IMR-90 (cell line): Measurements from ENCODE around the gene RND1. TPM values are rescaled to one million over a fixed set of nuclear protein-coding genes. Genes with fewer than 3 reads are reported as not detected.

Experiments used
- ATAC-seq: fragments of 200-7000 bp; cut with Tn5 transposase; 2 replicates; pipeline ENCODE4 v1.9.1; 2020; ENCODE audit warnings: low read depth, mild to moderate bottlenecking, moderate library complexity
- BruUV-seq: library from RNA; stranded (reverse); fragments of 400-500 nt; replicated peaks from 2 replicates; lab custom pipeline; 2021; lab: Mats Ljungman, UMichigan
- CTCF ChIA-PET: fragments of 300-600 bp; formaldehyde crosslinking; extraction: SDS; loops from one replicate; lab custom pipeline; 2021; ENCODE audit warnings: antibody characterized with exemption; lab: Yijun Ruan, JAX
- POLR2A ChIA-PET: fragments of 300-600 bp; sonication (Branson Sonifier 250); formaldehyde crosslinking; loops from one replicate; lab custom pipeline; 2022; ENCODE audit warnings: antibody characterized with exemption; ENCODE audit not compliant: unreplicated experiment; lab: Charles Lee
- DNase-seq: peaks from one replicate; pipeline ENCODE4 v3.0.0; 2013
- H2AFZ ChIP-seq: replicated peaks from 2 replicates; pipeline ENCODE3; 2013; ENCODE audit warnings: low read length, mild to moderate bottlenecking; ENCODE audit not compliant: poor library complexity
- H2AK5ac ChIP-seq: 2 replicates; pipeline ENCODE4 v1.6.1; 2013; ENCODE audit warnings: low read depth, low read length, inconsistent platforms
- H2AK9ac ChIP-seq: replicated peaks from 2 replicates; pipeline ENCODE3; 2013; ENCODE audit warnings: mild to moderate bottlenecking, low read depth, low read length, moderate library complexity; ENCODE audit not compliant: poor library complexity
- H2BK120ac ChIP-seq: 2 replicates; pipeline ENCODE4 v1.6.1; 2013; ENCODE audit warnings: low read depth, low read length, inconsistent platforms
- H2BK15ac ChIP-seq: 3 replicates; pipeline ENCODE4 v1.6.1; 2013; ENCODE audit warnings: low read depth, low read length, inconsistent platforms
- H2BK20ac ChIP-seq: 2 replicates; pipeline ENCODE4 v1.6.1; 2013; ENCODE audit warnings: low read depth, mild to moderate bottlenecking, inconsistent platforms, low read length, moderate library complexity
- H2BK5ac ChIP-seq: 2 replicates; pipeline ENCODE4 v1.6.1; 2013; ENCODE audit warnings: mild to moderate bottlenecking, low read depth, low read length, inconsistent platforms; ENCODE audit not compliant: poor library complexity, severe bottlenecking
- H3K14ac ChIP-seq: replicated peaks from 2 replicates; pipeline ENCODE4 v1.6.1; 2013; ENCODE audit warnings: low read depth, low read length, inconsistent platforms
- H3K18ac ChIP-seq: 2 replicates; pipeline ENCODE4 v1.6.1; 2013; ENCODE audit warnings: low read depth, low read length, control low read depth
- H3K23ac ChIP-seq: 2 replicates; pipeline ENCODE4 v1.6.1; 2013; ENCODE audit warnings: low read depth, low read length, inconsistent platforms
- H3K27ac ChIP-seq: 2 replicates; pipeline ENCODE4 v1.5.1; 2013; ENCODE audit warnings: mild to moderate bottlenecking, control low read depth, low read length; ENCODE audit not compliant: insufficient read depth
- H3K27me3 ChIP-seq: 2 replicates; pipeline ENCODE4 v1.6.1; 2013; ENCODE audit warnings: low read length; ENCODE audit not compliant: control insufficient read depth, insufficient read depth
- H3K36me3 ChIP-seq: 2 replicates; pipeline ENCODE4 v1.6.1; 2013; ENCODE audit warnings: low read length, mixed read lengths; ENCODE audit not compliant: control insufficient read depth, insufficient read depth
- H3K4ac ChIP-seq: 2 replicates; pipeline ENCODE4 v1.6.1; 2013; ENCODE audit warnings: low read depth, low read length, inconsistent platforms
- H3K4me1 ChIP-seq: 2 replicates; pipeline ENCODE4 v1.6.1; 2013; ENCODE audit warnings: low read length, mixed read lengths; ENCODE audit not compliant: control insufficient read depth, insufficient read depth
- H3K4me2 ChIP-seq: 2 replicates; pipeline ENCODE4 v1.6.1; 2013; ENCODE audit warnings: low read depth, mild to moderate bottlenecking, control low read depth, low read length, moderate library complexity
- H3K4me3 ChIP-seq: 2 replicates; pipeline ENCODE4 v1.5.1; 2013; ENCODE audit warnings: low read depth, mild to moderate bottlenecking, control low read depth, low read length, moderate library complexity; ENCODE audit not compliant: insufficient read depth
- H3K56ac ChIP-seq: 2 replicates; pipeline ENCODE4 v1.6.1; 2013; ENCODE audit warnings: low read length, inconsistent platforms; ENCODE audit not compliant: insufficient read depth; ENCODE audit errors: extremely low read depth
- H3K79me1 ChIP-seq, 2 experiments: 2 replicates each; pipeline ENCODE4 v1.6.1; 2013; ENCODE audit warnings: low read length in 2 of 2, inconsistent platforms in 1 of 2, low read depth in 1 of 2
- H3K9ac ChIP-seq: 2 replicates; pipeline ENCODE4 v1.6.1; 2013; ENCODE audit warnings: low read depth, low read length, control low read depth
- H3K9me1 ChIP-seq: 2 replicates; pipeline ENCODE4 v1.6.1; 2013; ENCODE audit warnings: low read length, inconsistent platforms; ENCODE audit not compliant: insufficient read depth
- H3K9me3 ChIP-seq: 2 replicates; pipeline ENCODE4 v1.6.1; 2013; ENCODE audit warnings: low read length; ENCODE audit not compliant: control insufficient read depth, insufficient read depth
- H4K20me1 ChIP-seq: 2 replicates; pipeline ENCODE4 v1.6.1; 2013; ENCODE audit warnings: low read length, inconsistent platforms; ENCODE audit not compliant: insufficient read depth
- H4K5ac ChIP-seq: 2 replicates; pipeline ENCODE4 v1.6.1; 2013; ENCODE audit warnings: mild to moderate bottlenecking, low read depth, low read length, control low read depth
- H4K8ac ChIP-seq, 2 experiments: 2 replicates each; pipeline ENCODE4 v1.6.1; 2013; ENCODE audit warnings: low read depth in 2 of 2, low read length in 2 of 2, control low read depth in 1 of 2, inconsistent platforms in 1 of 2
- H4K91ac ChIP-seq: 2 replicates; pipeline ENCODE4 v1.6.1; 2013; ENCODE audit warnings: low read depth, low read length, inconsistent platforms; ENCODE audit not compliant: insufficient read depth
- CEBPB ChIP-seq: IDR thresholded peaks from 2 replicates; pipeline ENCODE4 v1.6.1; 2012; ENCODE audit warnings: low read depth, low read length, improper control_type of control experiment
- FOS ChIP-seq: fragments of 150-350 bp; IDR thresholded peaks from 2 replicates; pipeline ENCODE4 v1.6.1; 2016; ENCODE audit warnings: low read depth, low read length
- WGBS, 2 experiments: methylation state at CpG; one replicate each; pipeline versions ENCODE4 v1.1.5 to v1.1.7; 2013; ENCODE audit warnings: missing lambda C conversion rate in 2 of 2; ENCODE audit not compliant: insufficient read length in 1 of 2; ENCODE audit errors: extremely low coverage in 2 of 2; 5-methylcytosine and 5-hydroxymethylcytosine counted together
- dilution Hi-C: fragments of 300-500 bp; cut with HindIII; formaldehyde crosslinking; loops from one replicate; pipeline ENCODE4 v1.14.3; 2018; ENCODE audit warnings: low sequenced_read_pairs; ENCODE audit not compliant: unreplicated experiment
- in situ Hi-C: fragments of 300-500 bp; cut with MboI; formaldehyde crosslinking; loops from 3 replicates; pipeline ENCODE4 v1.14.3; 2019; ENCODE audit warnings: low sequenced_read_pairs, inconsistent platforms, mixed read lengths
- intact Hi-C: fragments of 100-400 bp; cut with micrococcal nuclease; formaldehyde crosslinking; loops from 2 replicates; pipeline ENCODE4 v1.10.0; 2022
- polyA plus RNA-seq, 3 experiments: library from polyadenylated mRNA; depleted of rRNA; stranded (reverse); fragments of >200 nt; gene quantifications; 2 replicates each; pipeline ENCODE4 v1.2.3, GENCODE V29; 2012; ENCODE audit warnings: low replicate concordance in 1 of 3
- total RNA-seq: library from RNA; depleted of rRNA; stranded (reverse); fragments of >200 nt; gene quantifications from 2 replicates; pipeline ENCODE4 v1.2.3, GENCODE V29; 2012

The RND1 gene
- total and polyA plus RNA-seq, 2 of the 4 experiments (the other 2 are of a cell fraction), result under 0.01 to 0.21 TPM

DNA sequence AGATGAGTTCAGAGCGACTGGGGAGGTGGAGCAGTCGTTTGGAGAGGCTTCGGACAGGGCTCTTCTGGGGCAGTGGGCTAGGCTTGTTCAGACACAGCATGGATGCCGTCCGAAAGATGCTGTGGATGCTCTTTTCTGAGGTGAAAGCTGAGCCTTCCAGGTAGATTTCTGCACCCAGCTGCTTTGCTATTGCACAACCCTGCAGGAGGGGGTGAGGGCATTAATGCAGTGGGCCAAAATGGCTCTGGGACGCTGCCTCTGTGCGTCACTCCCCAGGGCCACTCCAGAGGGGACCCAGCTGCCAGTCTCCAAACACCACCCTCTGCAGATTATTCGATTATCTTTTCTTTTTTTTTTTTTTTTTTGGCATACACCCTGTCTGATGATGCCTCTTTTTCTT lies 7.6 kb downstream of the RND1 start:
- Histone ChIP-seq H2AK9ac (no peak overlapping the region), H3K9me1 (0 out of 2 replicates have a peak, but pooled peaks cover 5% of the 10 kb centered on the region), H3K27me3 (peaks cover 34% of the 10 kb centered on the region), H3K4me2 (no peak overlapping the region), H2BK20ac (no peak overlapping the region), H3K18ac (no peak overlapping the region), H4K20me1 (no peaks in the 10 kb centered on the region; the same call in 1 of the 2 replicates), H2BK15ac (no peak overlapping the region), H3K9me3 (no peaks in the 10 kb centered on the region), H3K23ac (no peak overlapping the region), H3K36me3 (no peaks in the 10 kb centered on the region), H3K27ac (no peak overlapping the region), H2BK120ac (no peak overlapping the region), H4K8ac (no peak overlapping the region), H4K91ac (no peak overlapping the region), H3K79me1 (no peaks in the 10 kb centered on the region; a peak in 1 of 4 replicates), H3K4me1 (no peaks in the 10 kb centered on the region), H3K9ac (no peak overlapping the region), H3K4me3 (no peak overlapping the region), H3K56ac (no peak overlapping the region), H2AK5ac (no peak overlapping the region), H2AFZ (no peak overlapping the region), H3K14ac (no peak overlapping the region), H3K4ac (no peak overlapping the region), H4K5ac (no peak overlapping the region), H2BK5ac (no peak overlapping the region)
- ChIA-PET CTCF (no interaction called here), POLR2A (no interaction called here)
- dilution Hi-C loops, result no loop called here
- WGBS, 2 experiments, result 70% methylated on average over 2 of the region's 8 CpGs; no CpG with 5 or more reads in 1 of the 2 experiments
- ATAC-seq (no peak), DNase-seq (no peak)
- TF ChIP-seq CEBPB (peak; percentile 45; the same call in 1 of the 2 replicates), FOS (no peak)
- intact Hi-C loops, result no loop called here
- in situ Hi-C loops, result no loop called here
- BruUV-seq, result no TSS peak
